GM06990 (cell line): ENCODE results near the gene RCE1.

Source experiments
- DNase-seq: peaks from one replicate; pipeline ENCODE4 v3.0.0-alpha.2; 2011; ENCODE audit not compliant: insufficient read length; ENCODE audit errors: extremely low read depth
- H3K27me3 ChIP-seq: replicated peaks from 2 replicates; pipeline ENCODE4 v1.6.0; 2011; ENCODE audit warnings: low read length; ENCODE audit not compliant: control insufficient read depth, insufficient read depth
- H3K36me3 ChIP-seq: 2 replicates; pipeline ENCODE4 v1.5.1; 2011; ENCODE audit warnings: low read length; ENCODE audit not compliant: control insufficient read depth, insufficient read depth
- H3K4me3 ChIP-seq: replicated peaks from 2 replicates; pipeline ENCODE4 v1.5.1; 2011; ENCODE audit warnings: low read depth, mild to moderate bottlenecking, control low read depth, low read length
- CTCF ChIP-seq: IDR thresholded peaks from 2 replicates; pipeline ENCODE4 v1.5.1; 2011; ENCODE audit warnings: low read length, control low read depth, mild to moderate bottlenecking, inconsistent platforms; ENCODE audit not compliant: insufficient read depth, poor library complexity, severe bottlenecking

Gene RCE1

GRCh38 chr11:66854729-66855211 is 11.5 kb downstream of the RCE1 start:
- TF ChIP-seq CTCF: no peak
- Histone ChIP-seq H3K27me3 (no peaks in the 10 kb centered on the region), H3K4me3 (no peak overlapping the region), H3K36me3 (peaks cover 4% of the 10 kb centered on the region)
- no peak for DNase-seq

- TF ChIP-seq CTCF: no peak
- DNase-seq: peak; percentile 92
Measured at GRCh38 chr11:66855574-66856495, 12.6 kb downstream of the RCE1 start.

GRCh38 chr11:66856496-66857233 is 13.4 kb downstream of the RCE1 start, which contains the start of gene LRFN4:
LRFN4 (plus strand) TSS chr11:66857064; CDS start chr11:66857745, 681 bp downstream.
- Histone ChIP-seq H3K36me3 (peaks cover 4% of the 10 kb centered on the region), H3K27me3 (no peaks in the 10 kb centered on the region), H3K4me3 (peak within 1 kb of the TSS; percentile 77)
- DNase-seq: no peak
- TF ChIP-seq CTCF: no peak

More at GRCh38 chr11:66855574-66856495, 12.6 kb downstream of the RCE1 start:
- H3K4me3 ChIP-seq: peak overlapping the region; percentile 77
- peaks cover 4% of the 10 kb centered on the region for H3K36me3 ChIP-seq
- no peaks in the 10 kb centered on the region for H3K27me3 ChIP-seq

GRCh38 chr11:66857234-66857926 is 14.1 kb downstream of the RCE1 start:
- no peak for TF ChIP-seq CTCF
- DNase-seq: no peak
- Histone ChIP-seq H3K36me3 (peaks cover 4% of the 10 kb centered on the region), H3K27me3 (no peaks in the 10 kb centered on the region), H3K4me3 (peak overlapping the region; percentile 77)

- peaks cover 4% of the 10 kb centered on the region for H3K36me3 ChIP-seq
- peak overlapping the region; percentile 77 for H3K4me3 ChIP-seq
- no peaks in the 10 kb centered on the region for H3K27me3 ChIP-seq
- no peak for DNase-seq
- TF ChIP-seq CTCF: no peak
Measured at GRCh38 chr11:66857927-66858185, 14.6 kb downstream of the RCE1 start.
